Kidney (tissue), 14 donors: ENCODE measurements around the gene PIK3CB. TPM values are rescaled to one million over a fixed set of nuclear protein-coding genes. Genes with fewer than 3 reads are reported as not detected.

Experiments
- DNase-seq, 5 donors: peaks; one replicate each; pipeline ENCODE4 v3.0.0-alpha.2; 2013 to 2020
- FAIRE-seq: peaks from 2 replicates; lab custom pipeline; 2012; peaks lifted over from hg19 to GRCh38; lab: Jason Lieb, UNC
- H3K27ac ChIP-seq, 2 donors: one replicate each; pipeline ENCODE4 v1.7.0; 2013; ENCODE audit warnings: low read depth in 2 of 2, low read length in 2 of 2, inconsistent platforms in 1 of 2
- H3K27me3 ChIP-seq: one replicate; pipeline ENCODE4 v1.7.1; 2013; ENCODE audit warnings: low read length, inconsistent platforms; ENCODE audit not compliant: control insufficient read depth, insufficient read depth
- H3K36me3 ChIP-seq, 3 donors: one replicate each; pipeline versions ENCODE4 v1.7.0 to v1.7.1; 2013; ENCODE audit warnings: low read length in 3 of 3, control low read depth in 1 of 3, inconsistent platforms in 1 of 3; ENCODE audit not compliant: insufficient read depth in 3 of 3, control insufficient read depth in 2 of 3
- H3K4me1 ChIP-seq, 3 donors: one replicate each; pipeline versions ENCODE4 v1.7.0 to v1.7.1; 2013; ENCODE audit warnings: low read length in 3 of 3, inconsistent platforms in 1 of 3, low read depth in 1 of 3; ENCODE audit not compliant: control insufficient read depth in 2 of 3, insufficient read depth in 2 of 3
- H3K4me3 ChIP-seq, 3 donors: one replicate each; pipeline versions ENCODE4 v1.7.0 to v1.8.1; 2013; ENCODE audit warnings: low read length in 3 of 3, control low read depth in 1 of 3, inconsistent platforms in 1 of 3
- H3K9ac ChIP-seq, 3 donors: one replicate each; pipeline versions ENCODE4 v1.7.0 to v1.7.1; 2013; ENCODE audit warnings: low read length in 3 of 3, control low read depth in 1 of 3, inconsistent platforms in 1 of 3
- H3K9me3 ChIP-seq, 3 donors: one replicate each; pipeline versions ENCODE4 v1.7.0 to v1.7.1; 2013; ENCODE audit warnings: low read length in 3 of 3, control low read depth in 1 of 3, inconsistent platforms in 1 of 3; ENCODE audit not compliant: control insufficient read depth in 2 of 3, insufficient read depth in 1 of 3
- CTCF ChIP-seq: IDR thresholded peaks from 3 replicates; pipeline ENCODE4 v1.5.1; 2012; ENCODE audit warnings: mild to moderate bottlenecking, moderate library complexity, borderline replicate concordance; ENCODE audit not compliant: insufficient read depth; ENCODE audit errors: extremely low read depth
- intact Hi-C: fragments of 100-400 bp; cut with DNase I; formaldehyde crosslinking; loops from one replicate; pipeline ENCODE4 v1.11.1; 2022
- polyA plus RNA-seq: library from polyadenylated mRNA; stranded (reverse); fragments of 350-450 nt; fragmentation: Illumina TruSeq; extraction: RNeasy Lipid Tissue Mini Kit (QIAGEN cat#74804); gene quantifications from one replicate; pipeline ENCODE4 v1.2.3, GENCODE V29; 2014; ENCODE audit warnings: low read depth, low replicate concordance; ENCODE audit not compliant: insufficient read depth
- total RNA-seq: library from RNA; stranded (reverse); fragmentation: NEBNext Ultra II Directional; extraction: Animal tissue kit (Norgen Biotek cat#: 25700); gene quantifications from one replicate; pipeline ENCODE4 v1.2.1, GENCODE V29; 2021
- donor health status: control.
- donor health status: control.
- donor health status: control.
- donor health status: control.
- donor health status: control.
- donor health status: DM: yes; HTN: yes; CAD: no.
- donor health status: Normal renal cell carcinoma (clear cell type).

The PIK3CB gene
- total and polyA plus RNA-seq, 2 donors from 2014 or later = 20.1 to 48.0 TPM

GRCh38 chr3:138646513-138646912 lies 188.2 kb downstream of the PIK3CB start:
- no peak for TF ChIP-seq CTCF
- H3K4me3 ChIP-seq = no peak overlapping the region
- H3K27me3 ChIP-seq = no peaks in the 10 kb centered on the region
- peak in 2 of 5 donors; percentile 6 to 7 for DNase-seq
- no peak overlapping the region for H3K27ac ChIP-seq
- no peaks in the 10 kb centered on the region for H3K4me1 ChIP-seq
- no peak for FAIRE-seq
- intact Hi-C loops = no loop called here
- H3K9ac ChIP-seq = no peak overlapping the region
- H3K9me3 ChIP-seq = peaks cover 0 to 20% (median 3%) of the 10 kb centered on the region in 3 donors
- H3K36me3 ChIP-seq = peaks cover 2 to 12% (median 9%) of the 10 kb centered on the region in 3 donors

- TF ChIP-seq CTCF = no peak
- no peak overlapping the region for H3K9ac ChIP-seq
- no peak for FAIRE-seq
- DNase-seq = no peak
- peaks cover 0 to 20% (median 3%) of the 10 kb centered on the region in 3 donors for H3K9me3 ChIP-seq
- H3K4me3 ChIP-seq = no peak overlapping the region
- H3K27me3 ChIP-seq = no peaks in the 10 kb centered on the region
- H3K36me3 ChIP-seq = peaks cover 2 to 12% (median 9%) of the 10 kb centered on the region in 3 donors
- no peak overlapping the region for H3K27ac ChIP-seq
- H3K4me1 ChIP-seq = no peaks in the 10 kb centered on the region
- intact Hi-C loops = no loop called here
Observed at GRCh38 chr3:138646008-138646407, 188.7 kb downstream of the PIK3CB start.

- no peak overlapping the region for H3K4me3 ChIP-seq
- H3K27me3 ChIP-seq = no peaks in the 10 kb centered on the region
- H3K9me3 ChIP-seq = peaks cover 0 to 20% (median 3%) of the 10 kb centered on the region in 3 donors
- no peak overlapping the region for H3K27ac ChIP-seq
- no peaks in the 10 kb centered on the region for H3K4me1 ChIP-seq
- intact Hi-C loops = no loop called here
- no peak for TF ChIP-seq CTCF
- DNase-seq (no peak), FAIRE-seq (no peak)
- no peaks in the 10 kb centered on the region for H3K36me3 ChIP-seq
- no peak overlapping the region for H3K9ac ChIP-seq
Observed at GRCh38 chr3:138642927-138643253, 191.8 kb downstream of the PIK3CB start.
